ENCODE measurements around the gene CST11. TPM values are rescaled to one million over a fixed set of nuclear protein-coding genes. Genes with fewer than 3 reads are reported as not detected.

The CST11 gene
- total and polyA plus RNA-seq, 2 donors from 2014 or later = not detected

DNA sequence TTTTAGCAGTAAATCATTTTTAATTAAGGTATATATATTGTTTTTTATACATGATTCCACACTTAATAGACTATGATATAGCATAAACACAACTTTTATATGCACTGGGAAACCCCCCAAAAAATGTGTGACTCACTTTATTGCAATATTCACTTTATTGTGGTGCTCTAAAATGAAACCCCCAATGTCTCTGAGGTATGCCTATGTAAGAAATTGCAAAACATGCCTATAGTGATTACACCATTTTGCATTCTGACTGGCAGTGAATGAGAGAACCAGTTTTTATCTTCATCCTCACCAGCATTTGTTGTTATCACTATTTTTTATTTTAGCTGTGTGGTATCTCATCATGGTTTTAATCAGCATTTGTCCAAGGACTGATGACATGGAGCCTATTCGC lies 8.5 kb upstream of the CST11 start:
- intact Hi-C loops (cut with DNase I) = no loop called here
- Histone ChIP-seq H3K27ac (ENCODE audit: low read depth in 2 of 2, low read length in 2 of 2) (no peak overlapping the region), H3K9ac (ENCODE audit: low read length in 3 of 3) (no peak overlapping the region), H3K9me3 (ENCODE audit: control insufficient read depth in 2 of 3, insufficient read depth in 1 of 3, low read length in 3 of 3) (peaks cover 0 to 4% (median 0%) of the 10 kb centered on the region in 3 donors), H3K36me3 (ENCODE audit: control insufficient read depth in 2 of 3, insufficient read depth in 3 of 3, low read length in 3 of 3) (no peaks in the 10 kb centered on the region), H3K4me3 (ENCODE audit: low read length in 3 of 3) (no peak overlapping the region), H3K27me3 (ENCODE audit: control insufficient read depth, insufficient read depth, low read length) (no peaks in the 10 kb centered on the region), H3K4me1 (ENCODE audit: control insufficient read depth in 2 of 3, insufficient read depth in 2 of 3, low read depth in 1 of 3, low read length in 3 of 3) (no peaks in the 10 kb centered on the region)
- FAIRE-seq (no peak), DNase-seq (no peak)
- TF ChIP-seq, protein P1, sequence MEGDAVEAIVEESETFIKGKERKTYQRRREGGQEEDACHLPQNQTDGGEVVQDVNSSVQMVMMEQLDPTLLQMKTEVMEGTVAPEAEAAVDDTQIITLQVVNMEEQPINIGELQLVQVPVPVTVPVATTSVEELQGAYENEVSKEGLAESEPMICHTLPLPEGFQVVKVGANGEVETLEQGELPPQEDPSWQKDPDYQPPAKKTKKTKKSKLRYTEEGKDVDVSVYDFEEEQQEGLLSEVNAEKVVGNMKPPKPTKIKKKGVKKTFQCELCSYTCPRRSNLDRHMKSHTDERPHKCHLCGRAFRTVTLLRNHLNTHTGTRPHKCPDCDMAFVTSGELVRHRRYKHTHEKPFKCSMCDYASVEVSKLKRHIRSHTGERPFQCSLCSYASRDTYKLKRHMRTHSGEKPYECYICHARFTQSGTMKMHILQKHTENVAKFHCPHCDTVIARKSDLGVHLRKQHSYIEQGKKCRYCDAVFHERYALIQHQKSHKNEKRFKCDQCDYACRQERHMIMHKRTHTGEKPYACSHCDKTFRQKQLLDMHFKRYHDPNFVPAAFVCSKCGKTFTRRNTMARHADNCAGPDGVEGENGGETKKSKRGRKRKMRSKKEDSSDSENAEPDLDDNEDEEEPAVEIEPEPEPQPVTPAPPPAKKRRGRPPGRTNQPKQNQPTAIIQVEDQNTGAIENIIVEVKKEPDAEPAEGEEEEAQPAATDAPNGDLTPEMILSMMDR (IDR thresholded peaks at IDR 0.05; ENCODE audit: borderline replicate concordance, extremely low read depth, insufficient read depth) = no peak

DNA sequence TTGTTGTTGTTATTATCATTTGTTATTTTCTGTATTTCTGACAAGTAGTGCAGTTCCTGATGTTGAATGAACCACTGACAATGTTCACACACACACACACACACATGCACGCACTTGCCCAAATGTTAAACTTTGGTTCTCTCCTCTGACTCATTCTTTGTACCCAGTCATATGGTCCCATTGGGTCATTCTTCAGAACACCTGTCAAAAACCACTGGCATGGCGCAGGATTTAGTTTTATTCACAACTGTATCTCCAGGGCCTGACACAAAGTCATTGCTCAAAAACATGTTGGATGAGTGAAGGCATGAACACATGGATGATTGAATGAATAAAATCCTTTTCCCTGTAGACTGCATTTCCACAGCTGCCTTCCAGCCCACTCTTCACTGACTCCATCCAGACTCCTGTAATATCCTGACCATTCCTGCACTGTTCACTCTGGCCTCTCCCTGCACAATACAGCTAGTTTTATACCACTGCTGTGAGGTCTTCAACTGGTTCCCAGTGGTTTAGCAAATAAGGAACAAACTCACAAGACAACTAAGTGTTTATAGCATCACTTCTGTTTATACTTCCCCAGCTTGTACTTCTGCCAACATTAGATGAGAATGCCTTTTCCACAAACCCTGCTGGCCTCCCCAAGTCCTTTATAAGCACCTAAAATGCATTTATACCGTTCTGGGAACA lies 6.9 kb upstream of the CST11 start:
- DNase-seq (no peak), FAIRE-seq (no peak)
- TF ChIP-seq, protein P1 (IDR thresholded peaks at IDR 0.05; ENCODE audit: borderline replicate concordance, extremely low read depth, insufficient read depth) = no peak

DNA sequence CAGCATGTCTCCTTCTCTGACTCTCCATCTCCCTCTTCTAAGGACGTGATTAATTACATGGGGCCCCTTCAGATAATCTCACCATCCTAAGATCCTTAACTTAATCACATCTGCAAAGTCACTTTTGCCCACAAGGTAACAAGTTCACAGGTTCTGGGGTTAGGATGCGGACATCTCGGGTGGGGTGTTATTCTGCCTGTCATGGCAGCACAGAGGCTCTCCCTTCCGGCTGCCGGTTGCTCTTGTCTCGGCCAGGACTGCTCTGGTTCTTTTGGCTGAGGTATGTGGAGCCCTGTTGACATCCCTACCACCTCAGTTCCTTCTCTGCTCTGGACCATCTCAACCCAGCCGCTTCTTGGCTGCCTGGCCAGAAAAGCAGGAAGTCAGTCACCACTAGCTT lies 4.2 kb upstream of the CST11 start:
- DNase-seq = no peak
- Histone ChIP-seq H3K9ac (ENCODE audit: low read length in 3 of 3) (no peak overlapping the region), H3K27ac (ENCODE audit: low read depth in 2 of 2, low read length in 2 of 2) (no peak overlapping the region), H3K4me1 (ENCODE audit: control insufficient read depth in 2 of 3, insufficient read depth in 2 of 3, low read depth in 1 of 3, low read length in 3 of 3) (no peaks in the 10 kb centered on the region), H3K4me3 (ENCODE audit: low read length in 3 of 3) (no peak overlapping the region), H3K9me3 (ENCODE audit: control insufficient read depth in 2 of 3, insufficient read depth in 1 of 3, low read length in 3 of 3) (peaks cover 0 to 4% (median 0%) of the 10 kb centered on the region in 3 donors), H3K27me3 (ENCODE audit: control insufficient read depth, insufficient read depth, low read length) (no peaks in the 10 kb centered on the region), H3K36me3 (ENCODE audit: control insufficient read depth in 2 of 3, insufficient read depth in 3 of 3, low read length in 3 of 3) (no peaks in the 10 kb centered on the region)
- FAIRE-seq = no peak
- TF ChIP-seq, protein P1 (IDR thresholded peaks at IDR 0.05; ENCODE audit: borderline replicate concordance, extremely low read depth, insufficient read depth) = no peak
- intact Hi-C loops (cut with DNase I) = no loop called here

More for the DNA sequence above, 6.9 kb upstream of the CST11 start:
- Histone ChIP-seq H3K4me1 (ENCODE audit: control insufficient read depth in 2 of 3, insufficient read depth in 2 of 3, low read depth in 1 of 3, low read length in 3 of 3) (no peaks in the 10 kb centered on the region), H3K4me3 (ENCODE audit: low read length in 3 of 3) (no peak overlapping the region), H3K9me3 (ENCODE audit: control insufficient read depth in 2 of 3, insufficient read depth in 1 of 3, low read length in 3 of 3) (peaks cover 0 to 6% (median 0%) of the 10 kb centered on the region in 3 donors), H3K9ac (ENCODE audit: low read length in 3 of 3) (no peak overlapping the region), H3K27ac (ENCODE audit: low read depth in 2 of 2, low read length in 2 of 2) (no peak overlapping the region), H3K27me3 (ENCODE audit: control insufficient read depth, insufficient read depth, low read length) (no peaks in the 10 kb centered on the region), H3K36me3 (ENCODE audit: control insufficient read depth in 2 of 3, insufficient read depth in 3 of 3, low read length in 3 of 3) (no peaks in the 10 kb centered on the region)
- intact Hi-C loops (cut with DNase I) = no loop called here
